Hepatocyte (in vitro differentiated cells): ENCODE results near the gene RADIL. TPM values are rescaled to one million over a fixed set of nuclear protein-coding genes. Genes with fewer than 3 reads are reported as not detected.

ENCODE experiments used
- DNase-seq: peaks from one replicate; pipeline ENCODE4 v3.0.0-alpha.2; 2016; ENCODE audit warnings: low spot score
- H2AFZ ChIP-seq: fragments of 200-600 bp; sonication (generic); 2 replicates; pipeline ENCODE4 v1.6.0; 2016; ENCODE audit warnings: antibody characterized with exemption, mild to moderate bottlenecking
- H3K27ac ChIP-seq: fragments of 200-600 bp; sonication (generic); 2 replicates; pipeline ENCODE4 v1.5.1; 2016; ENCODE audit warnings: mild to moderate bottlenecking
- H3K27me3 ChIP-seq: fragments of 200-600 bp; sonication (generic); 2 replicates; pipeline ENCODE4 v1.6.1; 2016
- H3K36me3 ChIP-seq: fragments of 200-600 bp; sonication (generic); replicated peaks from 2 replicates; pipeline ENCODE4 v1.5.1; 2016; ENCODE audit warnings: low read depth; ENCODE audit not compliant: insufficient read depth
- H3K4me1 ChIP-seq: fragments of 200-600 bp; sonication (generic); 2 replicates; pipeline ENCODE4 v1.5.1; 2016; ENCODE audit warnings: mild to moderate bottlenecking, moderate library complexity; ENCODE audit not compliant: insufficient read depth
- H3K4me2 ChIP-seq: fragments of 200-600 bp; sonication (generic); 2 replicates; pipeline ENCODE4 v1.6.0; 2016
- H3K4me3 ChIP-seq: fragments of 200-600 bp; sonication (generic); 2 replicates; pipeline ENCODE4 v1.5.1; 2016; ENCODE audit warnings: mild to moderate bottlenecking
- H3K79me2 ChIP-seq: fragments of 200-600 bp; sonication (generic); 2 replicates; pipeline ENCODE4 v1.6.0; 2017; ENCODE audit warnings: mild to moderate bottlenecking
- H3K9me2 ChIP-seq: fragments of 200-600 bp; sonication (generic); replicated peaks from 2 replicates; pipeline ENCODE4 v1.6.0; 2017; ENCODE audit warnings: mild to moderate bottlenecking; ENCODE audit not compliant: insufficient read depth
- H3K9me3 ChIP-seq: fragments of 200-600 bp; sonication (generic); 2 replicates; pipeline ENCODE4 v1.5.1; 2016; ENCODE audit warnings: low read depth, mild to moderate bottlenecking
- H4K20me1 ChIP-seq: fragments of 200-600 bp; sonication (generic); 2 replicates; pipeline ENCODE4 v1.6.0; 2016; ENCODE audit warnings: mild to moderate bottlenecking; ENCODE audit not compliant: insufficient read depth, poor library complexity, severe bottlenecking
- EZH2 ChIP-seq: fragments of 200-600 bp; sonication (generic); IDR thresholded peaks from 2 replicates; pipeline ENCODE4 v1.6.1; 2016; ENCODE audit warnings: antibody characterized with exemption, mild to moderate bottlenecking, borderline replicate concordance
- EZH2phosphoT487 ChIP-seq: fragments of 200-600 bp; sonication (generic); IDR thresholded peaks from one replicate; pipeline ENCODE4 v1.6.1; 2018; ENCODE audit warnings: antibody characterized with exemption, mild to moderate bottlenecking, low read depth, moderate library complexity; ENCODE audit not compliant: unreplicated experiment, severe bottlenecking
- WGBS: methylation state at CpG from one replicate; pipeline ENCODE4 v1.1.6; 2016; ENCODE audit warnings: low lambda C conversion rate; ENCODE audit errors: missing lambda C conversion rate; 5-methylcytosine and 5-hydroxymethylcytosine counted together
- polyA plus RNA-seq: library from polyadenylated mRNA; unstranded; fragments of >200 nt; fragmentation: Nextera tagmentation; extraction: Ambion mirVana; gene quantifications from 2 replicates; pipeline ENCODE4 v1.2.1, GENCODE V29; 2016
- total RNA-seq: library from RNA; depleted of rRNA; stranded (reverse); fragments of >200 nt; gene quantifications from 2 replicates; pipeline ENCODE4 v1.2.3, GENCODE V29; 2014
- TF ChIP-seq, protein P1 (sequence below): fragments of 200-600 bp; sonication (generic); IDR thresholded peaks from 2 replicates; pipeline ENCODE4 v1.5.1; 2016; ENCODE audit warnings: antibody characterized with exemption, mild to moderate bottlenecking; ENCODE audit not compliant: poor library complexity

The RADIL gene
- total and polyA plus RNA-seq, 2 experiments from 2014 or later, result 0.53 to 0.60 TPM

DNA sequence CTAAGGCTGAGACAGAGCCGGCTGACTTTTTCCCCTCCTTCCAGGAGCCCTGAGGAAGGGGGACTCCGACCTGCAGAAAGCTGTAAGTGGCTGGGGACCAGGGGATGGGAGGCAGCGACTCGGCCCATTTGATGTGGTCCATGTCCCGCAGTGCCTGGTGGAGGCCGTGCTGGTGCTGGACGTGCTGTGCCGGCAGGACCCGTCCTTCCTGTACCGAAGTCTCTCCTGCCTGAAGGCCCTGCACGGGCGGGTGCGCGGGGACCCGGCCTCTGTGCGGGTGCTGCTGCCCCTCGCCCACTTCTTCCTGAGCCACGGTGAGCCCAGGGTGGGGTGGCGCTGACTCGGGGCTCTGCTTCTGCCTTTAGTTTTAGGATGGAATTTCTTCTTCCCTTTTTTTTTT lies 98.1 kb downstream of the RADIL start:
- no peaks in the 10 kb centered on the region for H3K9me3 ChIP-seq
- no peaks in the 10 kb centered on the region for H3K9me2 ChIP-seq
- no peaks in the 10 kb centered on the region for H3K4me1 ChIP-seq
- no peak overlapping the region for H3K4me2 ChIP-seq
- WGBS, result 98% methylated on average over 20 of the region's 20 CpGs
- H3K79me2 ChIP-seq, result peaks cover 2% of the 10 kb centered on the region
- H3K4me3 ChIP-seq, result no peak overlapping the region
- no peak for TF ChIP-seq EZH2phosphoT487
- TF ChIP-seq EZH2, result no peak
- TF ChIP-seq, protein P1, sequence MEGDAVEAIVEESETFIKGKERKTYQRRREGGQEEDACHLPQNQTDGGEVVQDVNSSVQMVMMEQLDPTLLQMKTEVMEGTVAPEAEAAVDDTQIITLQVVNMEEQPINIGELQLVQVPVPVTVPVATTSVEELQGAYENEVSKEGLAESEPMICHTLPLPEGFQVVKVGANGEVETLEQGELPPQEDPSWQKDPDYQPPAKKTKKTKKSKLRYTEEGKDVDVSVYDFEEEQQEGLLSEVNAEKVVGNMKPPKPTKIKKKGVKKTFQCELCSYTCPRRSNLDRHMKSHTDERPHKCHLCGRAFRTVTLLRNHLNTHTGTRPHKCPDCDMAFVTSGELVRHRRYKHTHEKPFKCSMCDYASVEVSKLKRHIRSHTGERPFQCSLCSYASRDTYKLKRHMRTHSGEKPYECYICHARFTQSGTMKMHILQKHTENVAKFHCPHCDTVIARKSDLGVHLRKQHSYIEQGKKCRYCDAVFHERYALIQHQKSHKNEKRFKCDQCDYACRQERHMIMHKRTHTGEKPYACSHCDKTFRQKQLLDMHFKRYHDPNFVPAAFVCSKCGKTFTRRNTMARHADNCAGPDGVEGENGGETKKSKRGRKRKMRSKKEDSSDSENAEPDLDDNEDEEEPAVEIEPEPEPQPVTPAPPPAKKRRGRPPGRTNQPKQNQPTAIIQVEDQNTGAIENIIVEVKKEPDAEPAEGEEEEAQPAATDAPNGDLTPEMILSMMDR, result no peak
- H4K20me1 ChIP-seq, result no peaks in the 10 kb centered on the region
- H3K27ac ChIP-seq, result no peak overlapping the region
- DNase-seq, result no peak
- H3K36me3 ChIP-seq, result no peaks in the 10 kb centered on the region
- no peaks in the 10 kb centered on the region for H3K27me3 ChIP-seq
- H2AFZ ChIP-seq, result no peak overlapping the region

- WGBS, result 93% methylated on average over 18 of the region's 19 CpGs
- peaks cover 7% of the 10 kb centered on the region for H3K79me2 ChIP-seq
- no peak for DNase-seq
Observed at GRCh38 chr7:4784799-4785198, 98.7 kb downstream of the RADIL start.

DNA sequence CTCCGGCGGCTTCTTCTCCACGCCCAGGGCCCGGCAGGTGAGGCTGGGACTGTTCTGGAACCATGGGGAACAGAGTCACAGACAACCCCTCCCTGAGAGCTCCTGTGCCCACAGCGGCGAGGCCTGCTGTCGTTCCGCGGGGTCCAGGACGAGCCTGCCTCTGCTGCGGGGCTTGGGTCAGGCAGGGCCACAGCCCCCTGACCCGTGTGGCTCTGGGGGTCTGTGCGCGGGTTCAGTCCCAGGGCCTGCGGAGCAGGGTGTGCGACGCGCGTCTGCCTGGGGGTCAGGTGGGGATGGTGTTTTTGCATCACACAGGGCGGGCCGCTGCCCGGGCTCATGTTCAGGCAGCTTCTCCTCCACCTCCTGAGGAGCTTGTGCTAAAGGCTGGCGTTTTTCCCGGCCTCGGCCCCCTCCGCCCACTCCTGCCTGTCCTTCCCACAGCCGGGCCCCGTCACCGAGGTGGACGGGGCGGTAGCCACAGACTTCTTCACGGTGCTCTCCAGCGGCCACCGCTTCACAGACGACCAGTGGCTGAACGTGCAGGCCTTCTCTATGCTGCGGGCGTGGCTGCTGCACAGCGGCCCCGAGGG lies 99.7 kb downstream of the RADIL start:
- H3K36me3 ChIP-seq, result no peaks in the 10 kb centered on the region
- no peaks in the 10 kb centered on the region for H3K4me1 ChIP-seq
- H3K4me3 ChIP-seq, result no peak overlapping the region
- H3K27me3 ChIP-seq, result no peaks in the 10 kb centered on the region
- H4K20me1 ChIP-seq, result peaks cover 13% of the 10 kb centered on the region
- H2AFZ ChIP-seq, result no peak overlapping the region
- H3K9me3 ChIP-seq, result no peaks in the 10 kb centered on the region
- H3K79me2 ChIP-seq, result peaks cover 15% of the 10 kb centered on the region
- TF ChIP-seq, protein P1, result no peak
- no peak for TF ChIP-seq EZH2
- TF ChIP-seq EZH2phosphoT487, result no peak
- H3K4me2 ChIP-seq, result no peak overlapping the region
- 98% methylated on average over 38 of the region's 40 CpGs for WGBS
- no peaks in the 10 kb centered on the region for H3K9me2 ChIP-seq
- no peak overlapping the region for H3K27ac ChIP-seq
- no peak for DNase-seq

More at GRCh38 chr7:4784799-4785198, 98.7 kb downstream of the RADIL start:
- H3K9me3 ChIP-seq, result no peaks in the 10 kb centered on the region
- H3K27ac ChIP-seq, result no peak overlapping the region
- no peak overlapping the region for H2AFZ ChIP-seq
- H3K4me2 ChIP-seq, result no peak overlapping the region
- H3K4me3 ChIP-seq, result no peak overlapping the region
- no peaks in the 10 kb centered on the region for H3K4me1 ChIP-seq
- TF ChIP-seq EZH2 (no peak), EZH2phosphoT487 (no peak)
- TF ChIP-seq, protein P1, result no peak
- H3K27me3 ChIP-seq, result no peaks in the 10 kb centered on the region
- peaks cover 5% of the 10 kb centered on the region for H4K20me1 ChIP-seq
- H3K36me3 ChIP-seq, result no peaks in the 10 kb centered on the region
- H3K9me2 ChIP-seq, result no peaks in the 10 kb centered on the region

DNA sequence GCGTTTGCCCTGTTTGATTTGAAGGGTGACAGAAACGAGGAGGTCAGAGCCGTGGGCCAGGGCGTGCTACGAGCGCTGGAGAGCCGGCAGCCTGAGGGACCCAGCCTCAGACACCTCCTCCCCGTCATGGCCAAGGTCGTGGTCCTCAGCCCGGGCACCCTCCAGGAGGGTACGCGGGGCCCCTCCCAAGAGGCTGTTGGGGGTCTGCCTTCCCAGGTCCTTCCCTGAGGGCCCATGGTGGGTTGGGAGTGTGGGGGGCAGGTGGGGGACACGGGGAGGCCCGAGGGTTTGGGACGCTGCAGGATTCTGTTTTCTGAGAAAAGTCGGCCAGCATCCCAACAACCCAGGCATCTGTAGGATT lies 100.2 kb downstream of the RADIL start:
- H3K79me2 ChIP-seq, result peaks cover 19% of the 10 kb centered on the region
- no peak for DNase-seq
- H3K27me3 ChIP-seq, result no peaks in the 10 kb centered on the region
- no peak overlapping the region for H3K27ac ChIP-seq
- H3K4me1 ChIP-seq, result no peaks in the 10 kb centered on the region
- H2AFZ ChIP-seq, result no peak overlapping the region
- H3K9me3 ChIP-seq, result no peaks in the 10 kb centered on the region
- TF ChIP-seq, protein P1, result no peak
- TF ChIP-seq EZH2, result no peak
- no peak for TF ChIP-seq EZH2phosphoT487
- H3K4me3 ChIP-seq, result no peak overlapping the region
- H3K9me2 ChIP-seq, result no peaks in the 10 kb centered on the region
- WGBS, result 92% methylated on average over 13 of the region's 16 CpGs
- H3K36me3 ChIP-seq, result no peaks in the 10 kb centered on the region
- H3K4me2 ChIP-seq, result no peak overlapping the region
- peaks cover 13% of the 10 kb centered on the region for H4K20me1 ChIP-seq
